NK-92 treated with Interleukin-12 subunit alpha and Interleukin-12 subunit beta, amount 100 ng/mL, for 24 hours (cell line): ENCODE data around the gene EXT2.

Source experiments
- DNase-seq: peaks from one replicate; lab custom pipeline; 2025; lab: John Stamatoyannopoulos, UW

EXT2 gene

GRCh38 chr11:44243595-44244343, 148.3 kb downstream of the EXT2 start:
- no peak for DNase-seq

- no peak for DNase-seq
These were observed 149.3 kb downstream of the EXT2 start for GRCh38 chr11:44244639-44245310.

GRCh38 chr11:44246726-44247125, 151.2 kb downstream of the EXT2 start:
- DNase-seq, result no peak

GRCh38 chr11:44247508-44247907, 152.0 kb downstream of the EXT2 start:
- no peak for DNase-seq

- DNase-seq, result no peak
These were observed 152.6 kb downstream of the EXT2 start for GRCh38 chr11:44248109-44248508.

GRCh38 chr11:44250421-44250820, 154.9 kb downstream of the EXT2 start:
- no peak for DNase-seq

- no peak for DNase-seq
These were observed 157.6 kb downstream of the EXT2 start for GRCh38 chr11:44252999-44253602.

- no peak for DNase-seq
These were observed 160.1 kb downstream of the EXT2 start for GRCh38 chr11:44255406-44256071.

GRCh38 chr11:44256673-44257291, 161.3 kb downstream of the EXT2 start:
- DNase-seq, result no peak

GRCh38 chr11:44257338-44258189, 162.1 kb downstream of the EXT2 start:
- no peak for DNase-seq

GRCh38 chr11:44258190-44258489, 162.7 kb downstream of the EXT2 start:
- no peak for DNase-seq

GRCh38 chr11:44258839-44259420, 163.5 kb downstream of the EXT2 start:
- DNase-seq, result no peak

- no peak for DNase-seq
These were observed 164.6 kb downstream of the EXT2 start for GRCh38 chr11:44260081-44260480.

GRCh38 chr11:44261800-44262591, 166.5 kb downstream of the EXT2 start:
- DNase-seq, result no peak

- DNase-seq, result no peak
These were observed 168.4 kb downstream of the EXT2 start for GRCh38 chr11:44263738-44264437.

- no peak for DNase-seq
These were observed 168.9 kb downstream of the EXT2 start for GRCh38 chr11:44264438-44264749.

- DNase-seq, result no peak
These were observed 169.3 kb downstream of the EXT2 start for GRCh38 chr11:44264761-44265160.

GRCh38 chr11:44266056-44266780, 170.7 kb downstream of the EXT2 start:
- no peak for DNase-seq
